Gastroesophageal sphincter (tissue), 4 donors: Measurements from ENCODE around the gene MYO5A. TPM values are rescaled to one million over a fixed set of nuclear protein-coding genes. Genes with fewer than 3 reads are reported as not detected.

Experiments used
- ATAC-seq: fragments of 150-250 bp; one replicate; pipeline ENCODE4 v1.9.1; 2016; ENCODE audit warnings: mild to moderate bottlenecking, moderate library complexity
- H3K27ac ChIP-seq, 4 donors: fragments of 200-600 bp; sonication (generic) in 3 of 4; 1 replicate in 3 of 4; 2 replicates in 1 of 4; pipeline ENCODE4 v1.5.1; 2016 to 2019
- H3K27me3 ChIP-seq: fragments of 200-600 bp; sonication (generic); one replicate; pipeline ENCODE4 v1.5.1; 2019
- H3K36me3 ChIP-seq, 2 donors: fragments of 200-600 bp; sonication (generic); one replicate each; pipeline ENCODE4 v1.5.1; 2019; ENCODE audit warnings: control low read depth in 1 of 2
- H3K4me1 ChIP-seq, 3 donors: fragments of 200-600 bp; sonication (generic); 1 replicate in 2 of 3; 2 replicates in 1 of 3; pipeline ENCODE4 v1.5.1; 2016 to 2019; ENCODE audit warnings: control low read depth in 2 of 3
- H3K4me3 ChIP-seq, 2 donors: fragments of 200-600 bp; sonication (generic); one replicate each; pipeline ENCODE4 v1.5.1; 2019; ENCODE audit warnings: mild to moderate bottlenecking in 1 of 2, moderate library complexity in 1 of 2
- H3K9me3 ChIP-seq, 3 donors: fragments of 200-600 bp; sonication (generic); one replicate each; pipeline ENCODE4 v1.5.1; 2017 to 2019; ENCODE audit warnings: control low read depth in 2 of 3
- EP300 ChIP-seq: sonication (generic); formaldehyde crosslinking; IDR thresholded peaks from one replicate; pipeline ENCODE4 v1.6.1; 2017; ENCODE audit warnings: antibody characterized with exemption, mild to moderate bottlenecking
- POLR2A ChIP-seq, 2 donors: fragments of 450-650 bp; IDR thresholded peaks; one replicate each; pipeline ENCODE4 v1.6.1; 2017; ENCODE audit warnings: antibody characterized with exemption in 2 of 2, mild to moderate bottlenecking in 2 of 2, moderate library complexity in 1 of 2
- POLR2AphosphoS5 ChIP-seq: sonication (generic); formaldehyde crosslinking; IDR thresholded peaks from one replicate; pipeline ENCODE4 v1.6.1; 2017; ENCODE audit warnings: antibody characterized with exemption
- WGBS, 2 donors: methylation state at CpG; one replicate each; pipeline ENCODE4 v1.1.5; 2018; ENCODE audit warnings: low coverage in 1 of 2; 5-methylcytosine and 5-hydroxymethylcytosine counted together
- total RNA-seq, 4 donors: library from RNA; depleted of rRNA; stranded (reverse); fragments of >200 nt; gene quantifications; one replicate each; pipeline ENCODE4 v1.1.0, GENCODE V29; 2016
- TF ChIP-seq, protein P1 (sequence below), 4 experiments: fragments of 200-600 bp in 2 of 4; fragments of 450-650 bp in 2 of 4; sonication (generic) in 1 of 4; IDR thresholded peaks; one replicate each; pipeline ENCODE4 v1.5.1; 2017 to 2019; ENCODE audit warnings: antibody characterized with exemption in 4 of 4, mild to moderate bottlenecking in 2 of 4, moderate library complexity in 2 of 4

The MYO5A gene
- total RNA-seq, 4 donors from 2014 or later: 24.3 to 41.9 (median 31.2) TPM

- H3K27me3 ChIP-seq: no peaks in the 10 kb centered on the region
- H3K4me1 ChIP-seq: no peaks in the 10 kb centered on the region
- H3K27ac ChIP-seq: no peak overlapping the region
- H3K36me3 ChIP-seq: peaks cover 0 to 86% of the 10 kb centered on the region in 2 donors
- TF ChIP-seq, protein P1, sequence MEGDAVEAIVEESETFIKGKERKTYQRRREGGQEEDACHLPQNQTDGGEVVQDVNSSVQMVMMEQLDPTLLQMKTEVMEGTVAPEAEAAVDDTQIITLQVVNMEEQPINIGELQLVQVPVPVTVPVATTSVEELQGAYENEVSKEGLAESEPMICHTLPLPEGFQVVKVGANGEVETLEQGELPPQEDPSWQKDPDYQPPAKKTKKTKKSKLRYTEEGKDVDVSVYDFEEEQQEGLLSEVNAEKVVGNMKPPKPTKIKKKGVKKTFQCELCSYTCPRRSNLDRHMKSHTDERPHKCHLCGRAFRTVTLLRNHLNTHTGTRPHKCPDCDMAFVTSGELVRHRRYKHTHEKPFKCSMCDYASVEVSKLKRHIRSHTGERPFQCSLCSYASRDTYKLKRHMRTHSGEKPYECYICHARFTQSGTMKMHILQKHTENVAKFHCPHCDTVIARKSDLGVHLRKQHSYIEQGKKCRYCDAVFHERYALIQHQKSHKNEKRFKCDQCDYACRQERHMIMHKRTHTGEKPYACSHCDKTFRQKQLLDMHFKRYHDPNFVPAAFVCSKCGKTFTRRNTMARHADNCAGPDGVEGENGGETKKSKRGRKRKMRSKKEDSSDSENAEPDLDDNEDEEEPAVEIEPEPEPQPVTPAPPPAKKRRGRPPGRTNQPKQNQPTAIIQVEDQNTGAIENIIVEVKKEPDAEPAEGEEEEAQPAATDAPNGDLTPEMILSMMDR (IDR thresholded peaks at IDR 0.05): no peak
- TF ChIP-seq POLR2AphosphoS5: no peak
- no peak for TF ChIP-seq POLR2A (IDR thresholded peaks at IDR 0.05)
- no peak for TF ChIP-seq EP300
- no peak overlapping the region for H3K4me3 ChIP-seq
- no peaks in the 10 kb centered on the region for H3K9me3 ChIP-seq
- ATAC-seq: no peak
- 85 to 86% methylated on average over 2 of the region's 2 CpGs for WGBS, 2 donors
Observed at GRCh38 chr15:52383100-52383588, 145.5 kb downstream of the MYO5A start.

- TF ChIP-seq EP300 (no peak), POLR2AphosphoS5 (no peak), POLR2A (IDR thresholded peaks at IDR 0.05) (no peak)
- TF ChIP-seq, protein P1 (IDR thresholded peaks at IDR 0.05): no peak
- Histone ChIP-seq H3K27me3 (no peaks in the 10 kb centered on the region), H3K9me3 (no peaks in the 10 kb centered on the region), H3K36me3 (peaks cover 0 to 86% of the 10 kb centered on the region in 2 donors), H3K4me3 (no peak overlapping the region), H3K4me1 (no peaks in the 10 kb centered on the region), H3K27ac (no peak overlapping the region)
- ATAC-seq: no peak
- WGBS, 2 donors: 86 to 100% methylated on average over 1 of the region's 1 CpG
Observed at GRCh38 chr15:52382647-52383046, 146.0 kb downstream of the MYO5A start.

- H3K4me3 ChIP-seq: no peak overlapping the region
- H3K36me3 ChIP-seq: peaks cover 0 to 97% of the 10 kb centered on the region in 2 donors
- 80 to 82% methylated on average over 6 to 14 of the region's 14 CpGs for WGBS, 2 donors
- no peaks in the 10 kb centered on the region for H3K4me1 ChIP-seq
- no peaks in the 10 kb centered on the region for H3K9me3 ChIP-seq
- no peak overlapping the region for H3K27ac ChIP-seq
- no peaks in the 10 kb centered on the region for H3K27me3 ChIP-seq
- no peak for TF ChIP-seq POLR2A (IDR thresholded peaks at IDR 0.05)
- no peak for TF ChIP-seq POLR2AphosphoS5
- TF ChIP-seq, protein P1 (IDR thresholded peaks at IDR 0.05): no peak
- no peak for ATAC-seq
Observed at GRCh38 chr15:52379395-52380106, 149.1 kb downstream of the MYO5A start.

DNA sequence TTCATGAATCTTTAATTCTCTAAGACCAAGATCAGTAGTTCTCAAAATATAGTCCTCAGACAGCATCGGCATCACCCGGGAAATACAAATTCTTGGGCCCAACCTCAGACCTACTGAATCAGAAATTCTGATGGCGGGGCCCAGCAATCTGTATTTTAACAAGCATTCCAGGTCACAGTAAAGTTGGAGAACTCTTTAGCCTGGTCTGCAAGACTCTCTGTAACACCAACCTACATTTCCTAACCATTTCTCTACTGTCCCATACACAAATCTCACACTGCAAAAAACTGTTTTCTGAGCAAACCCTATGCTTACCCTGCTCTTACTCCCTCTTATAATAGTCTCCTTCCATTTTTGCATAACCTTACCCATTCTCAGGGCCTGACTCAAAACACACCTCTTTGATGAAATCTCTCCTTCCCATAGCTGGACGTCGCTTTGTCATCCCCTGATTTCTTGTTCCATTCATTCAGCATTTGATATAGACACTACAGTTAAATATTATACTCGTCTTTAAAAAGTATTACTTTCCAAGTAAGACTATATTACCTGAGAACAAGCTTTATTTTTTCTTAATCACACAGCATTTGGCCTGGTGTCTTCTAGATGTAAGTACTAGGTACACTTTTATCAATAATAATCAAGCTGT is 149.8 kb downstream of the MYO5A start:
- WGBS, 2 donors: 91 to 93% methylated on average over 6 of the region's 6 CpGs
- H3K27me3 ChIP-seq: no peaks in the 10 kb centered on the region
- H3K4me1 ChIP-seq: no peaks in the 10 kb centered on the region
- TF ChIP-seq POLR2A (IDR thresholded peaks at IDR 0.05): no peak
- TF ChIP-seq, protein P1 (IDR thresholded peaks at IDR 0.05): no peak
- no peak for TF ChIP-seq POLR2AphosphoS5
- no peak for TF ChIP-seq EP300
- H3K4me3 ChIP-seq: no peak overlapping the region
- peaks cover 0 to 98% of the 10 kb centered on the region in 2 donors for H3K36me3 ChIP-seq
- no peaks in the 10 kb centered on the region for H3K9me3 ChIP-seq
- H3K27ac ChIP-seq: no peak overlapping the region
- no peak for ATAC-seq

DNA sequence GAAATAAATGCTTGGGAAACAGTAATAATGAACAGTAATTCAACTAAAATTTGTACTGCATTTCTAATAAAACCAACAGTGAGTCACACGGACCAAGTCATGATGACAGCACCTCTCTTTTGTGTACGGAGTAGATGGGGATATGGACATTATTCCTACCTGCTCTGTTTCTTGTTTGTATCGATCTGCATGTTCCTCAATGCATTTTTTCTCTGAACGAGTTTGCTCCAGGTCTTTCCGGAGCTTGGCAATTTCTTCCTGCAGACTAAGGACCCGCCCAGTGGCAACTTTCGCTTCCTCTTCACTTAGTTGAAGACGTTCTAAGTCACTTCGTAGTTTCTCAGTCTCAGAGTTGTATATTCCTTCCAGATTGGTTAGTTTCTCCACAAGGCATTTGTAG is 158.7 kb downstream of the MYO5A start:
- Histone ChIP-seq H3K27ac (no peak overlapping the region), H3K9me3 (no peaks in the 10 kb centered on the region), H3K27me3 (no peaks in the 10 kb centered on the region), H3K4me1 (peaks cover 0 to 7% (median 0%) of the 10 kb centered on the region in 3 donors), H3K36me3 (peaks cover 2 to 91% of the 10 kb centered on the region in 2 donors), H3K4me3 (no peak overlapping the region)
- TF ChIP-seq EP300 (no peak), POLR2A (IDR thresholded peaks at IDR 0.05) (no peak), POLR2AphosphoS5 (no peak)
- TF ChIP-seq, protein P1 (IDR thresholded peaks at IDR 0.05): no peak
- no peak for ATAC-seq
- 80 to 81% methylated on average over 8 to 9 of the region's 9 CpGs for WGBS, 2 donors
